ENCODE measurements around the gene OGFOD3. TPM values are rescaled to one million over a fixed set of nuclear protein-coding genes. Genes with fewer than 3 reads are reported as not detected.
A peak's percentile ranks its signal among the peaks of the same experiment; 100 is the strongest.

OGFOD3 gene
- total and polyA plus RNA-seq, 2 experiments from 2014 or later: 25.7 to 30.5 TPM

DNA sequence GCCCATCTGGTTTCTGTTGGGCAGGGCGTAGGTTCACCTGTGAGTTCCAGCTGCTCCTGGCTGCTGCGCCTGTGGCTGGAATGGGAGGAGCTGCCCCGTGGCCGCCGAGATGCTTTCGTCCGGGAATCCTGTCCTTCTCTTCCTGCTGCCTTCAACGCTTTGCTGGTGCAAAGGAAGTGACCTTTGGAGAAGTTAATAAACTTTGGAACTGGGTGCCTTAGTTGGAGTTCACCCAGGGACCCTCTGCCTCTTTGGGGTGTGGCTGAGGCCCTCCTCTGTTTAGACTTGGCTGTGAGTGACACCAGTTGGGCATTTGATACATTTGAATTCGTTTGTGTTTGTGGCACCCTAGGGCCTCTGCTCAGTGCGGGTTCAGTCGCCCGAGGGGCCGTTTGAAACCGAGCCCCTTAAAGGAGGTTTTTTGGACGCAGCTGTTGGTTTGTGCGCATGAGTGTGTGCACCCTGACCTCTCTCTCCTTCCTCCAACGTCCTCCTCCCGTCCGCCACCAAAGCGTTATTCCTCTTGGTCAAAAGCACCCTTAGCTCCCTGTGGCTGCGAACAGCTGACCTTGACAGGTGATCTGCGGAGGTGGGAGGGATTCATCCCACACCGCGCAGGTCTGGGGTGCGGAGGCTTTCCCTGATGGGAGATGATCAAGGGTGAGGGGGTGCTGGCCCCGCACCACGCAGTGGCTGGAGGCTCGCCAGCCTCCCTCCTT lies 75.9 kb downstream of the OGFOD3 start:
- Histone ChIP-seq H3K27me3 (no peaks in the 10 kb centered on the region), H4K20me1 (ENCODE audit: insufficient read depth, poor library complexity, severe bottlenecking) (no peaks in the 10 kb centered on the region), H2AFZ (no peak overlapping the region), H3K36me3 (replicated peaks; ENCODE audit: insufficient read depth, low read depth) (no peaks in the 10 kb centered on the region), H3K4me1 (ENCODE audit: insufficient read depth) (peaks cover 31% of the 10 kb centered on the region), H3K79me2 (no peaks in the 10 kb centered on the region), H3K9me3 (ENCODE audit: low read depth) (no peaks in the 10 kb centered on the region), H3K4me2 (no peak overlapping the region), H3K27ac (no peak overlapping the region), H3K9me2 (replicated peaks; ENCODE audit: insufficient read depth) (no peaks in the 10 kb centered on the region), H3K4me3 (no peak overlapping the region)
- WGBS (ENCODE audit: low lambda C conversion rate, missing lambda C conversion rate): 91% methylated on average over 28 of the region's 28 CpGs
- no peak for DNase-seq (ENCODE audit: low spot score)
- no peak for TF ChIP-seq EZH2 (IDR thresholded peaks at IDR 0.05; ENCODE audit: borderline replicate concordance)
- TF ChIP-seq, protein P1, sequence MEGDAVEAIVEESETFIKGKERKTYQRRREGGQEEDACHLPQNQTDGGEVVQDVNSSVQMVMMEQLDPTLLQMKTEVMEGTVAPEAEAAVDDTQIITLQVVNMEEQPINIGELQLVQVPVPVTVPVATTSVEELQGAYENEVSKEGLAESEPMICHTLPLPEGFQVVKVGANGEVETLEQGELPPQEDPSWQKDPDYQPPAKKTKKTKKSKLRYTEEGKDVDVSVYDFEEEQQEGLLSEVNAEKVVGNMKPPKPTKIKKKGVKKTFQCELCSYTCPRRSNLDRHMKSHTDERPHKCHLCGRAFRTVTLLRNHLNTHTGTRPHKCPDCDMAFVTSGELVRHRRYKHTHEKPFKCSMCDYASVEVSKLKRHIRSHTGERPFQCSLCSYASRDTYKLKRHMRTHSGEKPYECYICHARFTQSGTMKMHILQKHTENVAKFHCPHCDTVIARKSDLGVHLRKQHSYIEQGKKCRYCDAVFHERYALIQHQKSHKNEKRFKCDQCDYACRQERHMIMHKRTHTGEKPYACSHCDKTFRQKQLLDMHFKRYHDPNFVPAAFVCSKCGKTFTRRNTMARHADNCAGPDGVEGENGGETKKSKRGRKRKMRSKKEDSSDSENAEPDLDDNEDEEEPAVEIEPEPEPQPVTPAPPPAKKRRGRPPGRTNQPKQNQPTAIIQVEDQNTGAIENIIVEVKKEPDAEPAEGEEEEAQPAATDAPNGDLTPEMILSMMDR (IDR thresholded peaks at IDR 0.05; ENCODE audit: poor library complexity): no peak
- no peak for TF ChIP-seq EZH2phosphoT487 (IDR thresholded peaks at IDR 0.05; ENCODE audit: low read depth, severe bottlenecking, unreplicated experiment)

DNA sequence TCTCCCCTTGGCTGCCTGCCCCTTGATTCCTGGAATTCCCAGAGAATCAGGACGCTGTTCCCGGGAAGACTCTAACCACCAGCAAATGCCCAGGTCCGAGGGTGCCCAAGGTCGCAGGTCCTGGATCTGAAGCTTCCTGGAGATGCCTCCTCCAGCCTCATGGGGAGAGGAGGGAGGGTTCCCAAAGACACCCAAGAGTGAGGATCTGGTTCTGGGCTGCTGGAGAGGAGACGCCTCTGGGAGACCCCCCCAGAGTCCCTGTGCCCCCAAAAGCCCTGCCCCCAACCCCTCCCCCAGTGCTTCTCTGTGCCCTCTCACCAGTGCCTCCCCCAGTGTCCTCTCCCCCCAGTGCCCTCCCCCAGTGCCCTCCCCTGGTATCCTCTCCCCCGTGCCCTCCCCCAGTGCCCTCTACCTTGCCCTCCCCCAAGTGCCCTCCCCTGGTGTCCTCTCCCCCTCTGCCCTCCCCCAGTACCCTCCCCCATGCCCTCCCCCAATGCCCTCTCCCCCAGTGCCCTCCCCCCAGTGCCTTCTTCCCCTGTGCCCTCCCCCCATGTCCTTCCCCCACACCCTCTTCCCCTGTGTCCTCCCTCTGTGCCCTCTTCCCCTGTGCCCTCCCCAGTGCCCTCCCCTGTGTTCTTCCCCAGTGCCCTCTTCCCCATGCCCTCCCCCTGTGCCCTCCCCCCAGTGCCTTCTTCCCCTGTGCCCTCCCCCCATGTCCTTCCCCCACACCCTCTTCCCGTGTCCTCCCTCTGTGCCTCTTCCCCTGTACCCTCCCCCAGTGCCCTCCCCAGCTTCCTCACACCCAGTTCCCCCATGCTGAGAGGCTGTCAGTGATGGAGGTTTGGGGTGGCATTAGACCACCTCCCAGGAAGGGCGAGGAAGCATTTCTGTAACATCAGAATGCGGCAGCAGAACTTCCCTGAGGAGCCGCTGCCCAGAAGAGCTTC lies 78.5 kb downstream of the OGFOD3 start:
- H4K20me1 ChIP-seq (ENCODE audit: insufficient read depth, poor library complexity, severe bottlenecking): no peaks in the 10 kb centered on the region
- H3K4me1 ChIP-seq (ENCODE audit: insufficient read depth): peaks cover 27% of the 10 kb centered on the region
- TF ChIP-seq EZH2 (IDR thresholded peaks at IDR 0.05; ENCODE audit: borderline replicate concordance): no peak
- no peak for TF ChIP-seq EZH2phosphoT487 (IDR thresholded peaks at IDR 0.05; ENCODE audit: low read depth, severe bottlenecking, unreplicated experiment)
- TF ChIP-seq, protein P1 (IDR thresholded peaks at IDR 0.05; ENCODE audit: poor library complexity): no peak
- peak overlapping the region; percentile 80 for H3K27ac ChIP-seq
- peak overlapping the region; percentile 72 for H3K4me2 ChIP-seq
- no peak for DNase-seq (ENCODE audit: low spot score)
- no peak overlapping the region for H3K4me3 ChIP-seq
- H3K9me3 ChIP-seq (ENCODE audit: low read depth): no peaks in the 10 kb centered on the region
- no peaks in the 10 kb centered on the region for H3K9me2 ChIP-seq (replicated peaks; ENCODE audit: insufficient read depth)
- no peaks in the 10 kb centered on the region for H3K36me3 ChIP-seq (replicated peaks; ENCODE audit: insufficient read depth, low read depth)
- 59% methylated on average over 8 of the region's 10 CpGs for WGBS (ENCODE audit: low lambda C conversion rate, missing lambda C conversion rate)
- H3K79me2 ChIP-seq: no peaks in the 10 kb centered on the region
- no peaks in the 10 kb centered on the region for H3K27me3 ChIP-seq
- H2AFZ ChIP-seq: peak overlapping the region; percentile 50

Small RNAs within 50 kb of the gene (small RNA-seq; reads per million reads assigned to genes)
- gene RF00019: not detected

Other genes with a start within 250 kb of the OGFOD3 start
- 10.0 and 15.7 TPM in 2 replicates for gene CCDC57, start 205.7 kb downstream of the OGFOD3 start, total RNA-seq
- gene CCDC57, start 205.7 kb downstream of the OGFOD3 start, polyA plus RNA-seq: 29.8 and 49.5 TPM in 2 replicates
- gene SLC16A3, start 189.5 kb downstream of the OGFOD3 start, total RNA-seq: 240 and 290 TPM in 2 replicates
- gene SLC16A3, start 189.5 kb downstream of the OGFOD3 start, polyA plus RNA-seq: 114 and 125 TPM in 2 replicates
- 55.7 and 72.5 TPM in 2 replicates for gene CSNK1D, start 144.9 kb downstream of the OGFOD3 start, total RNA-seq
- 152 and 193 TPM in 2 replicates for gene CSNK1D, start 144.9 kb downstream of the OGFOD3 start, polyA plus RNA-seq
- 0.64 and 1.8 TPM in 2 replicates for gene CD7, start 101.0 kb downstream of the OGFOD3 start, total RNA-seq
- gene CD7, start 101.0 kb downstream of the OGFOD3 start, polyA plus RNA-seq: 7.0 and 7.8 TPM in 2 replicates
- gene SECTM1, start 84.8 kb downstream of the OGFOD3 start, total RNA-seq: 9.3 and 9.7 TPM in 2 replicates
- gene SECTM1, start 84.8 kb downstream of the OGFOD3 start, polyA plus RNA-seq: 9.9 and 15.0 TPM in 2 replicates
- not detected in 2 replicates for gene TEX19, start 59.3 kb downstream of the OGFOD3 start, total RNA-seq
- gene TEX19, start 59.3 kb downstream of the OGFOD3 start, polyA plus RNA-seq: not detected in 2 replicates
- gene UTS2R, start 46.8 kb downstream of the OGFOD3 start, total RNA-seq: 0.10 TPM in 1 of 2 replicates, not detected in the other
- gene UTS2R, start 46.8 kb downstream of the OGFOD3 start, polyA plus RNA-seq: not detected in 2 replicates
- gene HEXD, start 239 bp downstream of the OGFOD3 start, total RNA-seq: 27.7 and 32.6 TPM in 2 replicates
- gene HEXD, start 239 bp downstream of the OGFOD3 start, polyA plus RNA-seq: 46.0 and 58.0 TPM in 2 replicates
- 61.9 and 64.6 TPM in 2 replicates for gene CYBC1, start 32.2 kb upstream of the OGFOD3 start, total RNA-seq
- gene CYBC1, start 32.2 kb upstream of the OGFOD3 start, polyA plus RNA-seq: 76.6 and 81.6 TPM in 2 replicates
- 43.9 and 54.9 TPM in 2 replicates for gene NARF, start 40.2 kb upstream of the OGFOD3 start, total RNA-seq
- gene NARF, start 40.2 kb upstream of the OGFOD3 start, polyA plus RNA-seq: 91.8 and 96.2 TPM in 2 replicates
- 30.2 and 40.9 TPM in 2 replicates for gene FOXK2, start 101.1 kb upstream of the OGFOD3 start, total RNA-seq
- 29.5 and 37.7 TPM in 2 replicates for gene FOXK2, start 101.1 kb upstream of the OGFOD3 start, polyA plus RNA-seq
- gene WDR45B, start 229.9 kb upstream of the OGFOD3 start, total RNA-seq: 95.4 and 112 TPM in 2 replicates
- gene WDR45B, start 229.9 kb upstream of the OGFOD3 start, polyA plus RNA-seq: 74.2 and 82.6 TPM in 2 replicates

Measured in hepatocyte (in vitro differentiated cells).